GM19025 (cell line): ENCODE data around the gene FBH1.
"Not testable (repeated sequence)": the region's sequence is repeated elsewhere in the genome, so short reads cannot be mapped to it uniquely, and the experiment has no call there.

Source experiments
- ATAC-seq: cut with Tn5 transposase; IDR thresholded peaks from one replicate; pipeline ENCODE4 v1.9.1; 2021; ENCODE audit warnings: mild to moderate bottlenecking, low read depth, moderate library complexity; ENCODE audit not compliant: unreplicated experiment

The FBH1 gene

GRCh38 chr10:5900247-5900646 is 10.2 kb downstream of the FBH1 start:
- ATAC-seq: no peak

GRCh38 chr10:5902511-5903274 is 12.7 kb downstream of the FBH1 start:
- no peak for ATAC-seq

- ATAC-seq: no peak
Observed at GRCh38 chr10:5903563-5903962, 13.5 kb downstream of the FBH1 start.

- peak; percentile 94 for ATAC-seq
Observed at GRCh38 chr10:5904227-5904626, 14.2 kb downstream of the FBH1 start.

GRCh38 chr10:5905854-5906507 is 15.9 kb downstream of the FBH1 start:
- no peak for ATAC-seq

- no peak for ATAC-seq
Observed at GRCh38 chr10:5906651-5907050, 16.6 kb downstream of the FBH1 start.

GRCh38 chr10:5908676-5909075 is 18.6 kb downstream of the FBH1 start:
- not testable (repeated sequence) for ATAC-seq

- ATAC-seq: no peak
Observed at GRCh38 chr10:5910323-5911100, 20.5 kb downstream of the FBH1 start.

- ATAC-seq: no peak
Observed at GRCh38 chr10:5911670-5912069, 21.6 kb downstream of the FBH1 start.

GRCh38 chr10:5913736-5914135 is 23.7 kb downstream of the FBH1 start:
- ATAC-seq: no peak

- ATAC-seq: no peak
Observed at GRCh38 chr10:5915451-5915850, 25.4 kb downstream of the FBH1 start.

- no peak for ATAC-seq
Observed at GRCh38 chr10:5917305-5917704, 27.3 kb downstream of the FBH1 start.

- ATAC-seq: no peak
Observed at GRCh38 chr10:5918763-5919162, 28.7 kb downstream of the FBH1 start.

- no peak for ATAC-seq
Observed at GRCh38 chr10:5919568-5919967, 29.5 kb downstream of the FBH1 start.

- no peak for ATAC-seq
Observed at GRCh38 chr10:5921746-5922145, 31.7 kb downstream of the FBH1 start.

- ATAC-seq: no peak
Observed at GRCh38 chr10:5924889-5925288, 34.8 kb downstream of the FBH1 start.

GRCh38 chr10:5927306-5927705 is 37.3 kb downstream of the FBH1 start:
- ATAC-seq: no peak

- ATAC-seq: no peak
Observed at GRCh38 chr10:5929442-5929841, 39.4 kb downstream of the FBH1 start.

- ATAC-seq: no peak
Observed at GRCh38 chr10:5930272-5930671, 40.2 kb downstream of the FBH1 start.

GRCh38 chr10:5932345-5932744 is 42.3 kb downstream of the FBH1 start:
- ATAC-seq: no peak

- ATAC-seq: no peak
Observed at GRCh38 chr10:5933909-5934546, 44.0 kb downstream of the FBH1 start.
